Tibial nerve (tissue), 4 donors: ENCODE measurements around the gene STK39. TPM values are rescaled to one million over a fixed set of nuclear protein-coding genes. Genes with fewer than 3 reads are reported as not detected.

Source experiments
- DNase-seq, 2 donors: peaks; one replicate each; pipeline ENCODE4 v3.0.0-alpha.2; 2019; ENCODE audit warnings: low spot score in 2 of 2
- H3K27ac ChIP-seq, 4 donors: fragments of 200-600 bp; sonication (generic) in 3 of 4; one replicate each; pipeline ENCODE4 v1.5.1; 2017 to 2019; ENCODE audit warnings: mild to moderate bottlenecking in 1 of 4
- H3K27me3 ChIP-seq, 2 donors: fragments of 200-600 bp; sonication (generic) in 1 of 2; one replicate each; pipeline versions ENCODE4 v1.5.1 to v1.6.0; 2017 to 2019
- H3K36me3 ChIP-seq, 3 donors: fragments of 200-600 bp; sonication (generic); one replicate each; pipeline ENCODE4 v1.5.1; 2018 to 2019
- H3K4me1 ChIP-seq, 4 donors: fragments of 200-600 bp; sonication (generic) in 3 of 4; one replicate each; pipeline ENCODE4 v1.5.1; 2017 to 2019
- H3K4me3 ChIP-seq, 4 donors: fragments of 200-600 bp; sonication (generic) in 3 of 4; one replicate each; pipeline ENCODE4 v1.5.1; 2017 to 2019; ENCODE audit warnings: mild to moderate bottlenecking in 1 of 4, moderate library complexity in 1 of 4
- H3K9me3 ChIP-seq, 4 donors: fragments of 200-600 bp; sonication (generic) in 3 of 4; one replicate each; pipeline ENCODE4 v1.5.1; 2017 to 2019
- CTCF ChIP-seq, 5 experiments: fragments of 200-600 bp in 3 of 5; fragments of 450-650 bp in 2 of 5; sonication (generic) in 3 of 5; IDR thresholded peaks; one replicate each; pipeline ENCODE4 v1.5.1; 2016 to 2019; ENCODE audit warnings: antibody characterized with exemption in 5 of 5, mild to moderate bottlenecking in 3 of 5, moderate library complexity in 2 of 5
- EP300 ChIP-seq, 2 donors: sonication (generic); formaldehyde crosslinking; IDR thresholded peaks; one replicate each; pipeline ENCODE4 v1.6.1; 2017; ENCODE audit warnings: antibody characterized with exemption in 2 of 2, mild to moderate bottlenecking in 1 of 2
- POLR2A ChIP-seq, 2 donors: fragments of 450-650 bp; IDR thresholded peaks; one replicate each; pipeline ENCODE4 v1.6.1; 2017; ENCODE audit warnings: antibody characterized with exemption in 2 of 2, mild to moderate bottlenecking in 2 of 2, moderate library complexity in 2 of 2
- WGBS, 2 donors: methylation state at CpG; one replicate each; pipeline ENCODE4 v1.1.5; 2018; 5-methylcytosine and 5-hydroxymethylcytosine counted together
- total RNA-seq, 4 donors: library from RNA; depleted of rRNA; stranded (reverse); fragments of >200 nt; gene quantifications; one replicate each; pipeline ENCODE4 v1.1.0, GENCODE V29; 2016

Gene STK39
- total RNA-seq, 4 donors from 2014 or later: 8.5 to 13.5 (median 12.0) TPM

- Histone ChIP-seq H3K9me3 (peaks cover 0 to 28% (median 0%) of the 10 kb centered on the region in 4 donors), H3K4me1 (no peaks in the 10 kb centered on the region), H3K36me3 (no peaks in the 10 kb centered on the region), H3K27me3 (no peaks in the 10 kb centered on the region), H3K4me3 (no peak overlapping the region), H3K27ac (no peak overlapping the region)
- TF ChIP-seq CTCF (IDR thresholded peaks at IDR 0.05) (no peak), POLR2A (IDR thresholded peaks at IDR 0.05) (no peak), EP300 (IDR thresholded peaks at IDR 0.05) (no peak)
- DNase-seq: no peak
- WGBS, 2 donors: 61 to 67% methylated on average over 2 of the region's 2 CpGs
Measured at GRCh38 chr2:168256448-168256847, 9.1 kb upstream of the STK39 start.

- no peak for TF ChIP-seq EP300 (IDR thresholded peaks at IDR 0.05)
- no peak for TF ChIP-seq POLR2A (IDR thresholded peaks at IDR 0.05)
- no peak for TF ChIP-seq CTCF (IDR thresholded peaks at IDR 0.05)
- no peak for DNase-seq
- 75 to 83% methylated on average over 3 of the region's 3 CpGs for WGBS, 2 donors
- Histone ChIP-seq H3K27ac (no peak overlapping the region), H3K9me3 (peaks cover 0 to 28% (median 0%) of the 10 kb centered on the region in 4 donors), H3K27me3 (no peaks in the 10 kb centered on the region), H3K36me3 (no peaks in the 10 kb centered on the region), H3K4me1 (no peaks in the 10 kb centered on the region), H3K4me3 (no peak overlapping the region)
Measured at GRCh38 chr2:168255866-168256265, 8.5 kb upstream of the STK39 start.

- Histone ChIP-seq H3K9me3 (peaks cover 0 to 26% (median 0%) of the 10 kb centered on the region in 4 donors), H3K36me3 (no peaks in the 10 kb centered on the region), H3K27ac (no peak overlapping the region), H3K27me3 (no peaks in the 10 kb centered on the region), H3K4me1 (no peaks in the 10 kb centered on the region), H3K4me3 (no peak overlapping the region)
- TF ChIP-seq POLR2A (IDR thresholded peaks at IDR 0.05) (no peak), EP300 (IDR thresholded peaks at IDR 0.05) (no peak), CTCF (IDR thresholded peaks at IDR 0.05) (no peak)
- 94 to 97% methylated on average over 8 of the region's 8 CpGs for whole genome bisulfite sequencing, 2 donors
- no peak for DNase-seq
Measured at GRCh38 chr2:168255103-168255502, 7.7 kb upstream of the STK39 start.

GRCh38 chr2:168254158-168254935 lies 7.0 kb upstream of the STK39 start:
- TF ChIP-seq POLR2A (IDR thresholded peaks at IDR 0.05) (no peak), EP300 (IDR thresholded peaks at IDR 0.05) (no peak), CTCF (IDR thresholded peaks at IDR 0.05) (no peak)
- Histone ChIP-seq H3K27ac (no peak overlapping the region), H3K4me3 (no peak overlapping the region), H3K4me1 (no peaks in the 10 kb centered on the region), H3K27me3 (no peaks in the 10 kb centered on the region), H3K9me3 (peaks cover 0 to 19% (median 0%) of the 10 kb centered on the region in 4 donors), H3K36me3 (no peaks in the 10 kb centered on the region)
- DNase-seq: no peak
- 72 to 78% methylated on average over 3 of the region's 3 CpGs for WGBS, 2 donors

GRCh38 chr2:168253379-168253778 lies 6.0 kb upstream of the STK39 start:
- Histone ChIP-seq H3K27ac (no peak overlapping the region), H3K4me1 (no peaks in the 10 kb centered on the region), H3K36me3 (no peaks in the 10 kb centered on the region), H3K27me3 (no peaks in the 10 kb centered on the region), H3K4me3 (no peak overlapping the region), H3K9me3 (peaks cover 0 to 9% (median 0%) of the 10 kb centered on the region in 4 donors)
- no peak for TF ChIP-seq CTCF (IDR thresholded peaks at IDR 0.05)
- TF ChIP-seq EP300 (IDR thresholded peaks at IDR 0.05): no peak
- no peak for TF ChIP-seq POLR2A (IDR thresholded peaks at IDR 0.05)
- DNase-seq: no peak
- WGBS, 2 donors: 89 to 94% methylated on average over 2 of the region's 2 CpGs
